DND-41 (cell line): ENCODE measurements around the gene GSS.

ENCODE experiments used
- ATAC-seq: fragments of 200-7000 bp; cut with Tn5 transposase; 3 replicates; pipeline ENCODE4 v1.9.1; 2021; ENCODE audit warnings: low read depth; ENCODE audit not compliant: insufficient read depth
- DNase-seq: peaks from one replicate; pipeline ENCODE4 v3.0.0-alpha.2; 2020
- H2AFZ ChIP-seq: 2 replicates; pipeline ENCODE4 v1.6.0; 2012; ENCODE audit warnings: low read depth, low read length
- H3K27ac ChIP-seq: 2 replicates; pipeline ENCODE4 v1.5.1; 2012; ENCODE audit warnings: low read length, inconsistent platforms
- H3K27me3 ChIP-seq: fragments of 200-600 bp; sonication (generic); 2 replicates; pipeline ENCODE4 v1.6.0; 2012; ENCODE audit warnings: low read length, mild to moderate bottlenecking, inconsistent platforms; ENCODE audit not compliant: insufficient read depth, poor library complexity
- H3K36me3 ChIP-seq: 2 replicates; pipeline ENCODE4 v1.5.1; 2012; ENCODE audit warnings: low read length, inconsistent platforms; ENCODE audit not compliant: insufficient read depth
- H3K4me1 ChIP-seq: 2 replicates; pipeline ENCODE4 v1.5.1; 2012; ENCODE audit warnings: mild to moderate bottlenecking, low read length; ENCODE audit not compliant: insufficient read depth
- H3K4me2 ChIP-seq: 2 replicates; pipeline ENCODE4 v1.6.0; 2012; ENCODE audit warnings: mild to moderate bottlenecking, moderate library complexity, low read length, inconsistent platforms; ENCODE audit not compliant: insufficient read depth
- H3K4me3 ChIP-seq, 2 experiments: fragments of 200-600 bp in 1 of 2; shearing (Covaris generic) in 1 of 2; 2 replicates each; pipeline ENCODE4 v1.5.1; 2012 to 2016; ENCODE audit warnings: inconsistent platforms in 2 of 2, low read length in 2 of 2, mild to moderate bottlenecking in 2 of 2, low read depth in 1 of 2, moderate library complexity in 1 of 2
- H3K79me2 ChIP-seq: 2 replicates; pipeline ENCODE4 v1.6.0; 2012; ENCODE audit warnings: low read length, inconsistent platforms; ENCODE audit not compliant: insufficient read depth
- H3K9ac ChIP-seq: 2 replicates; pipeline ENCODE4 v1.6.0; 2012; ENCODE audit warnings: low read depth, mild to moderate bottlenecking, inconsistent platforms, low read length, moderate library complexity
- H3K9me3 ChIP-seq: 2 replicates; pipeline ENCODE4 v1.5.1; 2012; ENCODE audit warnings: low read length, moderate library complexity, mild to moderate bottlenecking, inconsistent platforms; ENCODE audit not compliant: insufficient read depth, severe bottlenecking
- H4K20me1 ChIP-seq: 2 replicates; pipeline ENCODE4 v1.6.0; 2012; ENCODE audit warnings: low read length; ENCODE audit not compliant: insufficient read depth
- CTCF ChIP-seq: IDR thresholded peaks from 2 replicates; pipeline ENCODE4 v1.5.1; 2012; ENCODE audit warnings: borderline replicate concordance, low read length, moderate library complexity, mild to moderate bottlenecking; ENCODE audit not compliant: poor library complexity, severe bottlenecking; ENCODE audit errors: extremely low read depth
- EZH2 ChIP-seq: IDR thresholded peaks from 3 replicates; pipeline ENCODE4 v1.6.1; 2012; ENCODE audit warnings: borderline replicate concordance, low read depth, mild to moderate bottlenecking, moderate library complexity, low read length, inconsistent platforms; ENCODE audit not compliant: severe bottlenecking

The GSS gene

DNA sequence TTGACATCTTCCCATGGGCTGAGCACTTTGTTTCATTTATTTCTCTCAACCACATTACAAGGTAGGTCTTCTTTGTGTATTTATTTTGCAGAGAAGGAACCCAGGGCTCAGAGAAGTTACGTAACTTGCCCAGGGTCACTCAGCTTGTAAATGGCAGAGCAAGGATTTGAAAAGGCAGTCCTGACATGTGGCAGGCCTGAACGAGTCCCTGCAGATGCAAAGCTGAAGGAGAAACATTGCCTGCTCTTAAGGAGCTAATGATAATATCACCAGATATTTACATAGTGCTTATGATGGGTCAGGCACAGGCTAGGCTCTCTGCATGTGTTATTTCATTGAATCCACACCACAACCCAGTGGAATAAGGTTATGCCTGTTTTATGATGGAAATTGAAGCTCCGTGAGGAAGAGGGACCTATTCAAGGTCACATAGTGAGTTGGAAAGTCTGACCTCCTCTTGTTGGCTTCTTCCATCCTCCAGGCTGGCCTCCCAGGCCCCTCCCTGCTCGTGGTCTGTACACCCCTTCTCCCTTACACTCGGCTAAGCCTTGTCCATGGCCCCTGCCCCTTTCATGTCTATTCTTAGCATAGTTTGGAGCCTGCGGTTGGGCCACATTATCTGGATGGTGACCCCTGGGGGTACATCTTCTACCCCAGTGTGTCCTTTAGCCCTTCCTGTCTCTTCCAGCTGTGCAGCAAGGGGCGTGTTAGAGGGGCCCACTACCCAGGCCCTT is 12.6 kb upstream of the GSS start:
- DNase-seq (no peak), ATAC-seq (no peak)
- Histone ChIP-seq H3K9ac (no peak overlapping the region), H3K4me3 (no peak overlapping the region), H3K4me2 (no peak overlapping the region), H3K9me3 (no peaks in the 10 kb centered on the region), H3K4me1 (no peaks in the 10 kb centered on the region), H3K27ac (no peak overlapping the region), H3K27me3 (no peaks in the 10 kb centered on the region), H3K79me2 (no peaks in the 10 kb centered on the region), H4K20me1 (no peaks in the 10 kb centered on the region), H3K36me3 (no peaks in the 10 kb centered on the region), H2AFZ (no peak overlapping the region)
- TF ChIP-seq CTCF (no peak), EZH2 (no peak)

DNA sequence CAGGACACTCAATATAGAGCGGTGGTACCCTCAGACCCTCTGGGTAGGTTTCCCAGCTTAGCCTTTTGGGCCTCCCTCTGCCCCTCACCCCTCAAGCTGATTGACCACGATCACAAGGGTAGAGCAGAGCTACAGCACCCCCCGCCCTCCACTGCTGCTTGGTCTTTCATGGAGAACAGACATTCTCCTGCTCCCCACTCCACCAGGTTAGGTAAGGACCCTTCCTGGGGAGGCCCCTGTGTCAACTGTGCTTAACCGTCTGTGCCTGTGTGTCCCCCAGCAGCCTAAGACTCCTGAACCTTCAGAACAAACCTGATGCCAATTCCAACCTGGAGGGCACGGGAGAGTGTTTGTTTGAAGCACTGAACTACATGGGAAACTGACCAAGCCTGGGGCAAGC is 11.8 kb upstream of the GSS start:
- no peak overlapping the region for H3K9ac ChIP-seq
- no peak overlapping the region for H3K27ac ChIP-seq
- TF ChIP-seq CTCF (no peak), EZH2 (no peak)
- ATAC-seq (no peak), DNase-seq (no peak)
- no peaks in the 10 kb centered on the region for H3K36me3 ChIP-seq
- no peaks in the 10 kb centered on the region for H3K4me1 ChIP-seq
- no peaks in the 10 kb centered on the region for H3K79me2 ChIP-seq
- H4K20me1 ChIP-seq = no peaks in the 10 kb centered on the region
- H3K4me3 ChIP-seq = no peak overlapping the region
- H2AFZ ChIP-seq = no peak overlapping the region
- no peak overlapping the region for H3K4me2 ChIP-seq
- H3K9me3 ChIP-seq = no peaks in the 10 kb centered on the region
- H3K27me3 ChIP-seq = no peaks in the 10 kb centered on the region

GRCh38 chr20:34965051-34965450 is 9.4 kb upstream of the GSS start:
- H4K20me1 ChIP-seq = no peaks in the 10 kb centered on the region
- no peak overlapping the region for H3K9ac ChIP-seq
- DNase-seq (no peak), ATAC-seq (no peak)
- H3K9me3 ChIP-seq = no peaks in the 10 kb centered on the region
- H3K4me1 ChIP-seq = no peaks in the 10 kb centered on the region
- no peaks in the 10 kb centered on the region for H3K36me3 ChIP-seq
- H3K27me3 ChIP-seq = no peaks in the 10 kb centered on the region
- H3K4me3 ChIP-seq = no peak overlapping the region
- H2AFZ ChIP-seq = no peak overlapping the region
- H3K4me2 ChIP-seq = no peak overlapping the region
- H3K27ac ChIP-seq = no peak overlapping the region
- no peaks in the 10 kb centered on the region for H3K79me2 ChIP-seq
- TF ChIP-seq CTCF (no peak), EZH2 (no peak)
